ENCODE data around the gene ARAP3.

ARAP3 gene

DNA sequence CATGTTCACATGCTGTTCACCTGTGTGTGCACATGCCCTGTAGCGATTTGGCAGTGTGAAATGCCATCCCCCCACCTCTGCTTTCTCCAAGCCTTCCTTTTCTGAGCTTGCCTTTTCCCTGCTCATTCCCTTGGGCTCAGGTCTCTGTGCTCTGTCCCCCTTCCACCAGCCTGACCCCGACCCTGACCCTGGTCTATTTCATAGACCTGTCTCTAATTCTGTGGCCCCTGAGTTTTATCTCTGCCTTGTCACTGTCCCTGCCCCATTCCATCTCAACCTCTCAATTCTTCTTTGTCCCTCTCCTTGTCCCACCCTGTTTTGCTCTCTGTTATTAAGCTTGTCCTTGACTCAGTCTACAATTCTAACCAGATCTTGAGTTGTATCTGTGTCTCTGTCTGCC lies 735 bp downstream of the ARAP3 start:
- H3K4me1 ChIP-seq (ENCODE audit: control insufficient read depth, low read depth, low read length) = peaks cover 14% of the 10 kb centered on the region
- no CpG with 5 or more reads among the region's 2 CpGs for WGBS (ENCODE audit: extremely low coverage, insufficient coverage, low lambda C conversion rate)
- H3K9ac ChIP-seq (ENCODE audit: low read length) = peak overlapping the region; percentile 98
- peak overlapping the region; percentile 95 for H3K23ac ChIP-seq (ENCODE audit: low read length)
- no peaks in the 10 kb centered on the region for H3K27me3 ChIP-seq (ENCODE audit: insufficient read depth, low read length, poor library complexity)
- H3K4me2 ChIP-seq (ENCODE audit: low read length) = peak overlapping the region; percentile 70
- H3K4me3 ChIP-seq (ENCODE audit: low read length) = peak overlapping the region; percentile 41
- H3K27ac ChIP-seq (ENCODE audit: low read depth, low read length) = peak overlapping the region; percentile 87
- H4K5ac ChIP-seq (ENCODE audit: low read length) = peak overlapping the region; percentile 42
- H3K56ac ChIP-seq (ENCODE audit: low read length) = peak overlapping the region; percentile 98
- H3K79me2 ChIP-seq (ENCODE audit: control insufficient read depth, insufficient read depth, low read length) = peaks cover 5% of the 10 kb centered on the region
- no peak overlapping the region for H4K8ac ChIP-seq (ENCODE audit: low read depth, low read length)
- peak overlapping the region; percentile 96 for H3K18ac ChIP-seq (ENCODE audit: low read length)
- peaks cover 2% of the 10 kb centered on the region for H3K79me1 ChIP-seq (ENCODE audit: low read length)
- H2AK5ac ChIP-seq (ENCODE audit: low read length) = peak overlapping the region; percentile 90
- H3K36me3 ChIP-seq (ENCODE audit: control insufficient read depth, insufficient read depth, low read length) = no peaks in the 10 kb centered on the region
- H3K4ac ChIP-seq (ENCODE audit: low read depth, low read length) = peak overlapping the region; percentile 98
- H2BK15ac ChIP-seq (replicated peaks; ENCODE audit: low read depth) = no peak overlapping the region
- H2BK5ac ChIP-seq (ENCODE audit: low read length) = peak overlapping the region; percentile 97
- DNase-seq = no peak
- peak overlapping the region; percentile 1 for H2BK120ac ChIP-seq (ENCODE audit: low read depth, low read length)

DNA sequence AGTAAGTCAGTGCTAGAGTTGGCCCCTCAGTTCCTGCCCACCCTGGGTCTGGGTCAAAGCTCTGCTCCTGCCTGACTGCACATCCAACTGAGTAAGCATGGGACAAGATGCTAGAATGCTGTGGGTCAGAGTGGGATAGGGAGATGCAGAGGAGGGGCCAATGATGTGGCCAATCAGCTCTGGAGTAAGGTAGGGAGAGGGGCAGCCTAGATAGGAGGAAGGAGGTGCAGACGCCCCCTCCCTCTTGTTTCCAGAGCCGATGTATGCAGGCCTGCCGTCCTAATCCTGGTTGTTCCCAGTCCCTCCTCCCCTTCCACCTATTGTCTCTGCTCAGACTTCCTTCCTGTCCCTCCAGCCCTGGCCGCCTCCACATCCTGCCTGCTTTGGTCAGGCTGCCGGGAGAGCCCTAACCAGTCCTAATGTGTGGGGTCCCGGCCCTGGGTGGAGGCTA lies 1.3 kb downstream of the ARAP3 start:
- Histone ChIP-seq H2BK120ac (ENCODE audit: low read depth, low read length) (no peak overlapping the region), H2BK15ac (replicated peaks; ENCODE audit: low read depth) (no peak overlapping the region), H3K4me3 (ENCODE audit: low read length) (no peak overlapping the region), H3K4ac (ENCODE audit: low read depth, low read length) (peak overlapping the region; percentile 65), H3K4me2 (ENCODE audit: low read length) (peak overlapping the region; percentile 7), H3K36me3 (ENCODE audit: control insufficient read depth, insufficient read depth, low read length) (no peaks in the 10 kb centered on the region), H3K27me3 (ENCODE audit: insufficient read depth, low read length, poor library complexity) (no peaks in the 10 kb centered on the region), H3K79me1 (ENCODE audit: low read length) (peaks cover 2% of the 10 kb centered on the region), H4K8ac (ENCODE audit: low read depth, low read length) (no peak overlapping the region), H3K4me1 (ENCODE audit: control insufficient read depth, low read depth, low read length) (peaks cover 14% of the 10 kb centered on the region), H3K23ac (ENCODE audit: low read length) (no peak overlapping the region), H3K27ac (ENCODE audit: low read depth, low read length) (peak overlapping the region; percentile 87), H3K9ac (ENCODE audit: low read length) (peak overlapping the region; percentile 98), H2AK5ac (ENCODE audit: low read length) (no peak overlapping the region), H2BK5ac (ENCODE audit: low read length) (no peak overlapping the region), H3K79me2 (ENCODE audit: control insufficient read depth, insufficient read depth, low read length) (peaks cover 5% of the 10 kb centered on the region), H4K5ac (ENCODE audit: low read length) (no peak overlapping the region), H3K18ac (ENCODE audit: low read length) (peak overlapping the region; percentile 96), H3K56ac (ENCODE audit: low read length) (peak overlapping the region; percentile 98)
- peak; percentile 98 for DNase-seq
- WGBS (ENCODE audit: extremely low coverage, insufficient coverage, low lambda C conversion rate) = no CpG with 5 or more reads among the region's 6 CpGs

DNA sequence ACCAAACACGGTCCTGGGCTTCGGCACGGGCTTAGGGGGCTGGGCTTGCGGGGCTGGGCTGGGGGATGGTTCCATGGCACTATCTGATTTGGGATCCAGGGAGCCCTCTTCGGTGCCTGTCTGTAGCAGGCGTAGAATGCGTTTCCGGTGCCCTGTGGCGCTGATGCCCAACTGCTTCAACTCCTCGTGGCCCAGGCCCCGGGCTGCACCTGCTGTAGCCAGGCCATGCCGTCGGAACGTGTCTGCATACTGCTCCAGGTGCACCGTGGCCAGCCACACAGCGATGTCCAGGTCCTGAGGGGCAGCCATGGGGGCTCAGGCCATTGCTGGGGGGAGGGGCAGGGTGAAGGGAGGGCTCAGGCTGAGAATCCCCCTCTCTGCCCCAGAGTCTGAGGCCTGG lies 1.9 kb downstream of the ARAP3 start:
- H3K23ac ChIP-seq (ENCODE audit: low read length) = no peak overlapping the region
- no peak overlapping the region for H4K5ac ChIP-seq (ENCODE audit: low read length)
- H2BK5ac ChIP-seq (ENCODE audit: low read length) = no peak overlapping the region
- H3K27ac ChIP-seq (ENCODE audit: low read depth, low read length) = peak overlapping the region; percentile 42
- H3K79me1 ChIP-seq (ENCODE audit: low read length) = peaks cover 2% of the 10 kb centered on the region
- no peak overlapping the region for H2AK5ac ChIP-seq (ENCODE audit: low read length)
- H3K9ac ChIP-seq (ENCODE audit: low read length) = peak overlapping the region; percentile 25
- peaks cover 5% of the 10 kb centered on the region for H3K79me2 ChIP-seq (ENCODE audit: control insufficient read depth, insufficient read depth, low read length)
- H3K4ac ChIP-seq (ENCODE audit: low read depth, low read length) = no peak overlapping the region
- peak overlapping the region; percentile 77 for H3K56ac ChIP-seq (ENCODE audit: low read length)
- H2BK15ac ChIP-seq (replicated peaks; ENCODE audit: low read depth) = no peak overlapping the region
- no CpG with 5 or more reads among the region's 16 CpGs for WGBS (ENCODE audit: extremely low coverage, insufficient coverage, low lambda C conversion rate)
- no peak for DNase-seq
- H3K27me3 ChIP-seq (ENCODE audit: insufficient read depth, low read length, poor library complexity) = no peaks in the 10 kb centered on the region
- H3K36me3 ChIP-seq (ENCODE audit: control insufficient read depth, insufficient read depth, low read length) = no peaks in the 10 kb centered on the region
- no peak overlapping the region for H3K4me3 ChIP-seq (ENCODE audit: low read length)
- no peak overlapping the region for H4K8ac ChIP-seq (ENCODE audit: low read depth, low read length)
- H3K18ac ChIP-seq (ENCODE audit: low read length) = peak overlapping the region; percentile 9
- peak overlapping the region; percentile 7 for H3K4me2 ChIP-seq (ENCODE audit: low read length)
- peaks cover 14% of the 10 kb centered on the region for H3K4me1 ChIP-seq (ENCODE audit: control insufficient read depth, low read depth, low read length)
- no peak overlapping the region for H2BK120ac ChIP-seq (ENCODE audit: low read depth, low read length)

DNA sequence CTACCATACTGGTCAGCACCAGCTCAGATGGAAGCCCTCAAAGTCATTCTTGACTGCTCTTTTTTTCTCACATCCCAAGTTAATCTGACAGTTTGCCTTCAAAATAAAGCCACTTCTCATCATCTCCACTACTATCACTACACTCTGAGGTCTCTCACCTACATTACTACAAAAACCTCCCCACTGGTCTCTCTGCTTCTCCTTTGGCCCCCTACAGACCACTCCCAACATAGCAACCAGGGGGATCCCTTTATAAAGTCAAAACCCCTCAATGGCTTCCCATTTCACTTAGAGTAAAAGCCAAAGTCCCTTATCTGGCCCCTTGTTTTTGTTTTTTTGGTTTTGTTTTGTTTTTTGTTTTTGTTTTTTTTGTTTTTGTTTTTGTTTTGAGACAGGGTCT lies 4.6 kb downstream of the ARAP3 start:
- H3K9ac ChIP-seq (ENCODE audit: low read length) = no peak overlapping the region
- H3K36me3 ChIP-seq (ENCODE audit: control insufficient read depth, insufficient read depth, low read length) = no peaks in the 10 kb centered on the region
- no peak overlapping the region for H2AK5ac ChIP-seq (ENCODE audit: low read length)
- no peak overlapping the region for H3K4ac ChIP-seq (ENCODE audit: low read depth, low read length)
- H3K4me1 ChIP-seq (ENCODE audit: control insufficient read depth, low read depth, low read length) = peaks cover 9% of the 10 kb centered on the region
- H4K8ac ChIP-seq (ENCODE audit: low read depth, low read length) = no peak overlapping the region
- no peak overlapping the region for H3K23ac ChIP-seq (ENCODE audit: low read length)
- DNase-seq = peak; percentile 84
- no peak overlapping the region for H3K4me2 ChIP-seq (ENCODE audit: low read length)
- H3K56ac ChIP-seq (ENCODE audit: low read length) = no peak overlapping the region
- peaks cover 2% of the 10 kb centered on the region for H3K79me1 ChIP-seq (ENCODE audit: low read length)
- peaks cover 5% of the 10 kb centered on the region for H3K79me2 ChIP-seq (ENCODE audit: control insufficient read depth, insufficient read depth, low read length)
- H3K18ac ChIP-seq (ENCODE audit: low read length) = no peak overlapping the region
- H2BK15ac ChIP-seq (replicated peaks; ENCODE audit: low read depth) = no peak overlapping the region
- no peak overlapping the region for H2BK5ac ChIP-seq (ENCODE audit: low read length)
- H3K27ac ChIP-seq (ENCODE audit: low read depth, low read length) = no peak overlapping the region
- H4K5ac ChIP-seq (ENCODE audit: low read length) = no peak overlapping the region
- no peak overlapping the region for H3K4me3 ChIP-seq (ENCODE audit: low read length)
- no peaks in the 10 kb centered on the region for H3K27me3 ChIP-seq (ENCODE audit: insufficient read depth, low read length, poor library complexity)
- no peak overlapping the region for H2BK120ac ChIP-seq (ENCODE audit: low read depth, low read length)

DNA sequence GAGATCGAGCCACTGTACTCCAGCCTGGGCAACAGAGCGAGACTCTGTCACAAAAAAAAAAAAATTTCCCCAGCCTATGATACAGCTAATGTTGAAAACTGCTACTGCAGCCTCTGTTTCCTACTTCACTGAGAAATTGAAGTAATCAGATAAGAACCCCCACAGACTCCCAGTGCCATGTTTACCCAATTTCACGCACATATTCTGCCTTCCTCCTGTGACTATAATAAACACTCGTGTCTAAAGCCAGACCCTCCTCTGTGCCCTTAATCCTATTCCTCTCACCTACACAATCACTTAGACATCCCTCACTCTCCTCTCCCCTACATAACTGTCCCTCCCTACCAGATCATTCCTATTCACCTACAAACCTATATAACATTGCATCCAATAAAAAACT lies 6.4 kb downstream of the ARAP3 start:
- H2BK120ac ChIP-seq (ENCODE audit: low read depth, low read length) = no peak overlapping the region
- no CpG with 5 or more reads among the region's 4 CpGs for WGBS (ENCODE audit: extremely low coverage, insufficient coverage, low lambda C conversion rate)

DNA sequence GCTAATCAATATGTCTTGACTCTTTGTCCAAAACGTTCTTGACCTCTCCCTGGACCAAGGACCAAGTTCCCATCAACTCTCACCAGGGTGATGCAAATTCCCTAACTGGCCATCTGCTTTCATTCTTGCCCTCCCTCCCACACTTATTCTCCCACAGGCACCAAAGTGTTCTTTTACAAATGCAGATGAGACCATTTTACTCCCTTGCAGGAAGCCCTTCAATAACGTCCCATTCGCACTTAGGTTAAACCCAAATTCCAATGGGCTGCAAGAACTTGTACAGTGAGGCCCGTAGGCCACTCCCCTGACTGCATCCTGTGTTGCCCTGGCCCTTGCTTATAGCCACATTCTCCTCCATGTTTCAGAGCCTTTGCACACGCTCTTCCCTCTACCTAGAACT lies 7.3 kb downstream of the ARAP3 start:
- Histone ChIP-seq H3K79me1 (ENCODE audit: low read length) (no peaks in the 10 kb centered on the region), H3K4me1 (ENCODE audit: control insufficient read depth, low read depth, low read length) (no peaks in the 10 kb centered on the region), H3K27me3 (ENCODE audit: insufficient read depth, low read length, poor library complexity) (no peaks in the 10 kb centered on the region), H3K27ac (ENCODE audit: low read depth, low read length) (no peak overlapping the region), H3K36me3 (ENCODE audit: control insufficient read depth, insufficient read depth, low read length) (peaks cover 1% of the 10 kb centered on the region), H3K9ac (ENCODE audit: low read length) (no peak overlapping the region), H4K5ac (ENCODE audit: low read length) (no peak overlapping the region), H3K23ac (ENCODE audit: low read length) (no peak overlapping the region), H3K4me3 (ENCODE audit: low read length) (no peak overlapping the region), H2AK5ac (ENCODE audit: low read length) (no peak overlapping the region), H2BK15ac (replicated peaks; ENCODE audit: low read depth) (no peak overlapping the region), H3K79me2 (ENCODE audit: control insufficient read depth, insufficient read depth, low read length) (no peaks in the 10 kb centered on the region), H4K8ac (ENCODE audit: low read depth, low read length) (no peak overlapping the region), H3K4ac (ENCODE audit: low read depth, low read length) (no peak overlapping the region), H3K4me2 (ENCODE audit: low read length) (no peak overlapping the region), H3K56ac (ENCODE audit: low read length) (no peak overlapping the region), H3K18ac (ENCODE audit: low read length) (no peak overlapping the region), H2BK5ac (ENCODE audit: low read length) (no peak overlapping the region), H2BK120ac (ENCODE audit: low read depth, low read length) (no peak overlapping the region)
- DNase-seq = peak; percentile 60
- no CpG with 5 or more reads among the region's 5 CpGs for WGBS (ENCODE audit: extremely low coverage, insufficient coverage, low lambda C conversion rate)

More for the DNA sequence above, 6.4 kb downstream of the ARAP3 start:
- Histone ChIP-seq H3K36me3 (ENCODE audit: control insufficient read depth, insufficient read depth, low read length) (peaks cover 1% of the 10 kb centered on the region), H4K8ac (ENCODE audit: low read depth, low read length) (no peak overlapping the region), H3K27ac (ENCODE audit: low read depth, low read length) (no peak overlapping the region), H3K4me3 (ENCODE audit: low read length) (no peak overlapping the region), H3K18ac (ENCODE audit: low read length) (no peak overlapping the region), H3K27me3 (ENCODE audit: insufficient read depth, low read length, poor library complexity) (no peaks in the 10 kb centered on the region), H3K79me1 (ENCODE audit: low read length) (peaks cover 2% of the 10 kb centered on the region), H2BK5ac (ENCODE audit: low read length) (no peak overlapping the region), H3K4me2 (ENCODE audit: low read length) (no peak overlapping the region), H3K79me2 (ENCODE audit: control insufficient read depth, insufficient read depth, low read length) (peaks cover 5% of the 10 kb centered on the region), H3K4me1 (ENCODE audit: control insufficient read depth, low read depth, low read length) (peaks cover 5% of the 10 kb centered on the region), H3K9ac (ENCODE audit: low read length) (no peak overlapping the region), H3K4ac (ENCODE audit: low read depth, low read length) (no peak overlapping the region), H3K56ac (ENCODE audit: low read length) (no peak overlapping the region), H2AK5ac (ENCODE audit: low read length) (no peak overlapping the region), H4K5ac (ENCODE audit: low read length) (no peak overlapping the region), H2BK15ac (replicated peaks; ENCODE audit: low read depth) (no peak overlapping the region), H3K23ac (ENCODE audit: low read length) (no peak overlapping the region)
- no peak for DNase-seq
